HuH-7.5 (cell line): ENCODE measurements around the gene FAM210A.

Experiments used
- DNase-seq: peaks from one replicate; pipeline ENCODE4 v3.0.0; 2011; ENCODE audit warnings: low spot score

The FAM210A gene

GRCh38 chr18:13646633-13647032 lies 79.7 kb downstream of the FAM210A start:
- no peak for DNase-seq

DNA sequence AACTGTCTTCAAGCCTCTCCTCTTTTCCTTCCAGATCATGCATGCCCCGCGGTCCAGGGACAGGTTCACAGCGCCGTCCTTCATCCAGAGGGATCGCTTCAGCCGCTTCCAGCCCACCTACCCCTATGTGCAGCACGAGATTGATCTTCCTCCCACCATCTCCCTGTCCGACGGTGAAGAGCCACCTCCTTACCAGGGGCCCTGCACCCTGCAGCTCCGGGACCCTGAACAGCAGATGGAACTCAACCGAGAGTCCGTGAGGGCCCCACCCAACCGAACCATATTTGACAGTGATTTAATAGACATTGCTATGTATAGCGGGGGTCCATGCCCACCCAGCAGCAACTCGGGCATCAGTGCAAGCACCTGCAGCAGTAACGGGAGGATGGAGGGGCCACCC lies 81.3 kb downstream of the FAM210A start:
- DNase-seq, result no peak

DNA sequence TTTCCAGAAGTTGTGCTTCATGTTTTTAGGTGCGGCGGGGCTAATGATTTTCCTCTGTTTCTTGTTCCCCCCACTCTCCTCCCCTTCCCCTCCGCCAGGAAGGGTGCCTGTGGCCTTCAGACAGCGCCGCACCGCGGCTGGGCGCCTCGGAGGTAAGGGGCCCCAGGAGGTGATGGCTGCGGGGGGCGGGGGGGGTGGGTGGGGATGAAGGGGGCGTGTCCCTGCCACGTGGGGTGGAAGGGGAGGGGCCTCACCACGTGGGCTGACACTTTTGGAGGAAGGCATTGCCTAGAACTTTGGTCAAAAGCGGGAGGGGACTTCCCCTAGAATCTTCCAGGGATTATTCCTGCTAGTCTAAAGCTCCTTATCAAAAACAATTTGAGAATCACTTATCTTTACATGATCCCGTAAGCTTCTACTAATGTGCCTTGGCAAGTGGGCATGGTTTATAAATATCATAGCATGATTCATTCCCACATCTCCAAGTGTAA lies 83.1 kb downstream of the FAM210A start:
- DNase-seq, result no peak

DNA sequence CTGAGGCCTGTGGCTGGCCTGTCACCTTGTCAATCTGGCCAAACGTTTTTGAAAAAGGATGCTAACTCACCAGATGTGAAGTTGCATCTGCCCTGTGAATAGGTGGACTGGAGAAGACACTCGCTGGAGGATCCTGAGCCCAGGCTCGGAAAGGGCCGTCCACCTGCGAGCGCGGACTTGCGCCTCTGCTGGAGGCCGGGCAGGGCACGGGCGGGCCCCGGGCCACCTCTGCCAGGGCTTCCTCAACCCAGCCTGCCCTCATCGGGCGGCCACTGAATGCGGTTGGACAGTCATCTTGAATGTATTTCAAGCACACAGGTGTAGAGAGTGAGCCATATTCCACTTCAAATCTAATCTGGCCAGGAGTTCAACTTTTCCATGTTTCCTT lies 83.9 kb downstream of the FAM210A start:
- DNase-seq, result no peak

DNA sequence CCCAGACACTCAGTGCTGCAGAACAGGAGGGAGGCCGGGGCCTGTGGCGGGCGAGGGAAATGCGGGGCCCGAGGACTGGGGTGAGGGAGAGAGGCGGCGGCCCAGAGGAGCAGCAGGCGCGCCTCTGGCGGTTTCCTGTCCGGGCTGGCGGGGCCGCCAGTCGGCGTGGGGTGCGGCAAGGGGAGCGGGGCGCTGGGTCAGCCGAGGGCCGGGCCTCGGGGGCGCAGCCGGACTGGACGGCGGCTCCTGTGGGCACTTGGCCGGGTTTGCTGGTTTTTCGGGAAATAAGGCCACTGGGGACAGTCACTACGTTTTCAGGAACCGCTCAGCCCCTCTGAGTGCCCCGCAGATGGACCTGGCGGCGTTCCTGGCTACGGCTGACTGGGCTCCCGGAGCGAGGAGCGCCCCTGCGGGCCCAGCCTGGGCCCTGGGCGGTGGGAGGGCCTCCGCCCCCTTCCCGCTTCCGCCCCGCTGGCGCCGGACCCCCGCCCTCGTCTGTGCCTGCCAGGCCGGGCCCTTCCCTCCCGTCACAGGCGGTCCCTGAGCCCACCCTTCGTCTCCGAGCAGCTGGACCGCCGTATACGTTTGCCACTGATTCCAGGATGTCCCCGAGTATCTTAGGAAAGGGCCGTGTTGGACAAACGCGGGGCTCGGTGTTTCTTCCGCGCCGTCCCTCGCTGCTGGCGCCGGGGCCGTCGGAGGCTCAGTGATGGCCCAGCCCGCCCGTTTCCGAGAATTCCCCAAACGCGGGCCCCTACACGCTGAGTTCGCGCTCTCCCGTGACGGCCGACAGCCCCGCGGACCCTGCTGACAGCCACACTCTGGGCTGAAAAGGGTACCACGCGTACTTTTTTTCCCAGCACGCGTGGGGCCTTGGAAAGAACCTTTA lies 84.6 kb downstream of the FAM210A start:
- DNase-seq, result no peak

DNA sequence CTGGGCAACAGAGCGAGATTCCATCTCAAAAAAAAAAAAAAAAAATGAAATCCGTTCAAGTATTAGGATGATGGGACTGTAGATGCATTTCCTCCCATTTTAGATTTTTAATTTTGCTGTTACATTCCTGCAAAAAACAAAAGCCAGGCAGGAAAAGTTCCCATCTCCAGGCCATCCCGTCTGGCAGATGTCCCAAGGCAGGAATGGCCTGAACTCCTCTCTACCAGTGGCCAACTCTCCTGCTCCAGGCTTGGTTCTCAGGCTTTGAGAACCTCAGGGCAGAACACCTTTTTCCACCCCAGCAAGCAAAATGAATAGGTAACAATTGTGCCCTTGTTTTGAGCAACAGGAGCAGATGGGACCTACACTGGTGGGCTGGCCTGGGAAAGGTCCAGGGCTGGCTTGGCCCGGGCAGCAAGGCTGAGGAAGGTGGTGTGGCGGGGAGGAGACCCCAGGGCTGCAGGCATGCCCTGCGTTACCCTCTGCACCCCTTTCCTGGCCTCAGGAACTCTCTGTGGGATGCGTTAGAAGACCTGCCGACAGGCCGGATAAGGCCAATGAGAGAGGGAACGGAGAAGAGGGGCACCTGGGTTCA lies 86.0 kb downstream of the FAM210A start:
- DNase-seq, result no peak

GRCh38 chr18:13638719-13639595 lies 87.4 kb downstream of the FAM210A start:
- no peak for DNase-seq

- no peak for DNase-seq
Measured at GRCh38 chr18:13635046-13635445, 91.3 kb downstream of the FAM210A start.

DNA sequence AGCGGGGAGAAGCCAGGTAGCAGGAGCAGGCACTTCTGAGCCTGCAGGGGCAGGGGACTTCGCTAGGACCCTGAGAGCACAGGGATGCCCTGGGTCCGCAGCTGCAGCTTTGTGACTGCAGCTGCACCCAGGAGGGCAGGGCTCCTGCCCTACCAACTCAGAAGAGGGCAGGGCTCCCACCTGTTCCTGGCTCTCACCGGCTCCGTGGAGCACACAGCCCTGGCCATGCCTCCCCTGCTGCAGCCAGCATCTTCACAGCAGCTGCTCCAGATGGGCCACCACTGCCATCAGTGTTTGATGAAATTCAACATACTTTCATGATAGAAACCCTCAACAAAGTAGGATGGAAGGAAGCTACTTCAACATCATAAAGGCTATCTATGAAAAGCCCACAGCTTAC lies 92.7 kb downstream of the FAM210A start:
- DNase-seq, result no peak

DNA sequence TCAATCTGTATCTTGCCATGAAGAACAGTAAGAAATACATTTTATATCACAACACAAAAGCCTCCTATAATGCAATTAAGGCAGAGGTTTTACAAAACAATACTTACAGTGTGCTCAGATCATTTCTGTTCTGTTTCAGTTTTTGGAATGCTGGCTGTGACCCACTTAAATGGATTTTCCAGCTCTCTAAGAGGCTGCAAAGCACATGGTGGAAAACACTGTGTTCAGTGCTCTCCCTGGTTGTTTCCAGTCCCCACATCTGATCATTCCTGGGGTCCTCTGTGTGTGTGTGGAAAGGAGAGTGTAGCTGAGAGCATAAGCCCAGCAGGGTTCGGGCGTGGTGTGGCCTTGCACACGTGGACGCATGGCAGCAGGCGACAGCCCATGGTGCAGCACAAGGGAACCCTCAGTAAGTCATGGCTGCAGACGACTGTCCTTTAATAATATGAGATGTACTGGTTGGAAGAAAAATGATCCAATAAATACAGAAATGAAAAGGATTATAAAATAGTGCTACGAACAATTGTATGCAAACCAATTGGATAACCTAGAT lies 95.6 kb downstream of the FAM210A start:
- DNase-seq, result no peak

GRCh38 chr18:13629841-13630715 lies 96.3 kb downstream of the FAM210A start:
- DNase-seq, result peak; percentile 95

DNA sequence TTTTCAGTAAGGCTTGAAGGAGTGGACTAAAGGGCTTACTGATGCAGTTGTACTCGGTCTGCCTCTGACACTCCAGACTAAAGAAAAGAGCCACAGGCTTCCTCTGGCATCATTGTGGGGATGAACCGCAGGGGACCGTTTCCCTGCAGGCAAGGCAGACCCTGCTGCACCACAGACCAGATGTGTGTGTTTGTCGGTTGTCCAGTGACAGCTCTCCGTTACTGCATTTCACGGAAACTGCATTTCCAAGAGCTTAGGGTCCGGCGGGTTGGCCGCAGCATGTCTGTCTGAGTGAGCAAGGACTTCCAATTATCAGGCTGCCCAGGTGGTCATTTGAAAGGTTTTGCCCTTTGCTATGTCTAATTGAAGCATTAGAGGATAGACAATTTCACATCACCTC lies 98.1 kb downstream of the FAM210A start:
- DNase-seq, result no peak

- DNase-seq, result no peak
Measured at GRCh38 chr18:13627639-13628038, 98.7 kb downstream of the FAM210A start.

GRCh38 chr18:13626544-13626908 lies 99.8 kb downstream of the FAM210A start:
- DNase-seq, result no peak

GRCh38 chr18:13625843-13626543 lies 100.4 kb downstream of the FAM210A start:
- no peak for DNase-seq

DNA sequence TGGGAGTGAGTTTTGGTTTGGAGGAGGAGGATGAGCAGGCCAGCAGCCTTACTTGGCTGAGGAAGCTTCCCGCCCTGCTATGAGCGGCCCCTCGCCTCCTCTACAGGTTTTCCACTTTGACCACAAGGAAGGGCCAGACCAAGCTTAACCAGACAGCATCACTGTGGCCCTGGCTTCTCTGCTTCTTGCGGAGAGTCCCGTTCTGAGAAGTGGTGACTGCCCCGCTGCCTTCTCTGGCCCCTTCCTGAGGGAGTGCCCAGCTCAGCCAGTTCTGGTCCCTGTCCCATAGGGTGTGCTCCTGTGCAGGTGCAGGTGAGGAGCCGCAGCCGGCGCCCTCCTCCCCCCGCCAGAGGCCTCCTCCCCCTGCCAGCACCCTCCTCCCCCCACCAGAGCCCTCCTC lies 101.0 kb downstream of the FAM210A start:
- DNase-seq, result no peak

DNA sequence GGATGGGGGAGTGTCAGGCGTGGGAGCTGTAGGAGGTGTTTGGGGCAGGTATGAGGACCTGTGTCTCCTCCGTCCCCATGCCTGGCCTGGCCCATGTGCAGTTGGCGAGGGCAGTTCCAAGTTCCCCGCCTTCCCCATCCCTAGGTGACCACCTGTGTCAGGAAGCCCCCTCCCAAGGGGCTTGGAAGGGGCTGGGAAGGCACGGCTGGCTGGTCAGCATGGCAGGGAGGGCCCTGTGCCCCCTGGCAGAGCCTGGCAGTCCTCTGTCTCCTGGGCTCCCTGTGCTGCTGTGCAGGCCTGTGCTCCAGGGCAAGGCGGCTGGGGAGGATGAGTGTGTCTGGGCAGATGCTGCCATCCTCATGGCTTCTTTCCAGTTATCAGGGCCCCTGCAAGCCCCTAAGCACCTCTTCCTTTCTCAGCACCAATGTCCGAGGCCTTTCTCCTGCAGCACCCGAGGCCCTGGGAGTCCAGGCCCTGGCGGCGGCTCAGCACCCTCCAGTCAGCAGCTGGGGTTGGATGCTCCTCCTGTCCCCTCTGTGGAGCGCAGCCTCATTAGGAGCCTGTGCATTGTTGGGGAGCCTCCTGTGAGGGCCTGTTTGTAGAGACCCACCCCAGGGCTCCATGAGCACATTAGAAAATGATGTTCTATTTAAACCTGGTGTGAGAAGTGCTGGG lies 101.7 kb downstream of the FAM210A start:
- DNase-seq, result no peak

DNA sequence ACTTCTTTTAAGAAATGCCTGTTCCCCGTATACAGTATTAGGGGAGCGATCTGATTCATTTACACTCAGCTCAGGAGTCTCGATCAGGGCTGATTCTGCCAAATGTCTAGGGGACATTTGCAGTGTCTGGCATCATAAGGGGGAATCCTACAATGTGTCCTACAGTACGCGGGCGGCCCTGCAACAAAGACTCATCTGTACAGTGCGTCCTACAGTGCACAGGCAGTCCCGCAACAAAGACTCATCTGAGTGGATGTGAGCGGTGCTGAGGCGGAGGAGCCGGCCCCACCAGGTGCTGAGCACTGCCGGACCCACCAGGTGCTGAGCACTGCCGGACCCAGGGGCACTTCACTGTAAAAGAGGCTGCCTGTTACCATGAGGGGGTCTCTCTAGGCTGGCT lies 102.5 kb downstream of the FAM210A start:
- no peak for DNase-seq

GRCh38 chr18:13623348-13623747 lies 103.0 kb downstream of the FAM210A start:
- DNase-seq, result no peak

GRCh38 chr18:13622751-13623150 lies 103.6 kb downstream of the FAM210A start:
- DNase-seq, result no peak
